H1 (cell line): ENCODE data around the gene NEUROD4. TPM values are rescaled to one million over a fixed set of nuclear protein-coding genes. Genes with fewer than 3 reads are reported as not detected.

Source experiments
- CTCF ChIA-PET: fragments of 300-600 bp; sonication (Branson Sonifier 250); formaldehyde crosslinking; loops from one replicate; lab custom pipeline; 2021; ENCODE audit not compliant: partially characterized antibody; lab: Charles Lee
- POLR2A ChIA-PET: fragments of 300-600 bp; sonication (Branson Sonifier 250); formaldehyde crosslinking; loops from one replicate; lab custom pipeline; 2021; ENCODE audit warnings: inconsistent platforms; ENCODE audit not compliant: partially characterized antibody; lab: Charles Lee
- DNase-seq, 2 experiments: peaks; one replicate each; pipeline versions ENCODE4 v3.0.0 to v3.0.0-alpha.2; 2010 to 2022; ENCODE audit warnings: low spot score in 2 of 2, low read depth in 1 of 2, mixed read lengths in 1 of 2
- FAIRE-seq: peaks from 2 replicates; lab custom pipeline; 2011; peaks lifted over from hg19 to GRCh38; lab: Jason Lieb, UNC
- H2AFZ ChIP-seq: 2 replicates; pipeline ENCODE4 v1.8.1; 2012; ENCODE audit warnings: low read length, inconsistent platforms
- H2AK5ac ChIP-seq: 2 replicates; pipeline ENCODE4 v1.6.1; 2013; ENCODE audit warnings: low read depth, low read length
- H2BK120ac ChIP-seq: replicated peaks from 2 replicates; pipeline ENCODE3; 2013; ENCODE audit warnings: low read depth, low read length, inconsistent platforms
- H2BK12ac ChIP-seq: 2 replicates; pipeline ENCODE4 v1.6.1; 2013; ENCODE audit warnings: low read depth, low read length
- H2BK15ac ChIP-seq: 2 replicates; pipeline ENCODE4 v1.6.1; 2013; ENCODE audit warnings: low read length
- H2BK20ac ChIP-seq: 2 replicates; pipeline ENCODE4 v1.6.1; 2013; ENCODE audit warnings: low read length
- H2BK5ac ChIP-seq: 2 replicates; pipeline ENCODE4 v1.6.1; 2013; ENCODE audit warnings: low read depth, low read length
- H3K14ac ChIP-seq: 2 replicates; pipeline ENCODE4 v1.6.1; 2013; ENCODE audit warnings: inconsistent platforms; ENCODE audit not compliant: insufficient read length
- H3K18ac ChIP-seq: 2 replicates; pipeline ENCODE4 v1.6.1; 2013; ENCODE audit warnings: low read length; ENCODE audit errors: extremely low read depth
- H3K23ac ChIP-seq: 2 replicates; pipeline ENCODE4 v1.6.1; 2013; ENCODE audit warnings: inconsistent platforms; ENCODE audit not compliant: insufficient read length
- H3K23me2 ChIP-seq: 2 replicates; pipeline ENCODE4 v1.6.1; 2013; ENCODE audit warnings: low read depth, low read length
- H3K27ac ChIP-seq: 2 replicates; pipeline ENCODE4 v1.6.1; 2011; ENCODE audit warnings: low read depth, low read length, inconsistent platforms
- H3K27me3 ChIP-seq, 4 experiments: replicated peaks in 1 of 4; 1 replicate in 1 of 4; 2 replicates in 3 of 4; pipeline versions ENCODE4 v1.6.1 to v1.8.1; 2011 to 2013; ENCODE audit warnings: low read length in 3 of 4, mild to moderate bottlenecking in 3 of 4, inconsistent platforms in 2 of 4, mixed read lengths in 2 of 4, moderate library complexity in 1 of 4; ENCODE audit not compliant: control insufficient read depth in 3 of 4, insufficient read depth in 3 of 4; ENCODE audit errors: extremely low read depth in 1 of 4
- H3K36me3 ChIP-seq, 4 experiments: 2 replicates each; pipeline versions ENCODE4 v1.6.1 to v1.8.1; 2011 to 2013; ENCODE audit warnings: mild to moderate bottlenecking in 4 of 4, low read length in 3 of 4, moderate library complexity in 2 of 4, control low read depth in 1 of 4, inconsistent platforms in 1 of 4; ENCODE audit not compliant: insufficient read depth in 4 of 4, control insufficient read depth in 2 of 4
- H3K4ac ChIP-seq: replicated peaks from 2 replicates; pipeline ENCODE3; 2013; ENCODE audit warnings: low read length, low read depth, mixed read lengths, inconsistent platforms; ENCODE audit not compliant: insufficient read length
- H3K4me1 ChIP-seq, 4 experiments: replicated peaks in 1 of 4; 1 replicate in 1 of 4; 2 replicates in 3 of 4; pipeline versions ENCODE4 v1.6.1 to v1.8.1; 2011 to 2013; ENCODE audit warnings: low read length in 3 of 4, inconsistent platforms in 2 of 4, mixed read lengths in 1 of 4; ENCODE audit not compliant: insufficient read depth in 4 of 4, control insufficient read depth in 3 of 4
- H3K4me2 ChIP-seq, 2 experiments: 2 replicates each; pipeline versions ENCODE4 v1.6.1 to v1.8.1; 2011 to 2013; ENCODE audit warnings: low read depth in 2 of 2, low read length in 2 of 2, control low read depth in 1 of 2, inconsistent platforms in 1 of 2, mild to moderate bottlenecking in 1 of 2; ENCODE audit not compliant: insufficient read depth in 1 of 2
- H3K4me3 ChIP-seq, 4 experiments: fragments of 200-600, 300-600 bp in 1 of 4; sonication (generic), shearing (Covaris generic), sonication (Bioruptor Twin) in 1 of 4; 2 replicates each; pipeline versions ENCODE4 v1.5.1 to v1.8.1; 2011 to 2016; ENCODE audit warnings: low read length in 4 of 4, low read depth in 3 of 4, control low read depth in 2 of 4, inconsistent platforms in 2 of 4, mild to moderate bottlenecking in 2 of 4, mixed read lengths in 1 of 4, moderate library complexity in 1 of 4; ENCODE audit not compliant: insufficient read depth in 2 of 4; ENCODE audit errors: extremely low read depth in 1 of 4
- H3K56ac ChIP-seq: replicated peaks from 2 replicates; pipeline ENCODE3; 2013; ENCODE audit warnings: low read depth, mild to moderate bottlenecking, mixed read lengths, low read length, inconsistent platforms; ENCODE audit not compliant: insufficient read length
- H3K79me1 ChIP-seq: 2 replicates; pipeline ENCODE4 v1.6.1; 2013; ENCODE audit warnings: low read depth, low read length, control low read depth
- H3K79me2 ChIP-seq, 2 experiments: 2 replicates each; pipeline versions ENCODE4 v1.6.1 to v1.8.1; 2012 to 2013; ENCODE audit warnings: low read length in 2 of 2, mild to moderate bottlenecking in 2 of 2, inconsistent platforms in 1 of 2; ENCODE audit not compliant: insufficient read depth in 2 of 2, control insufficient read depth in 1 of 2
- H3K9ac ChIP-seq, 4 experiments: replicated peaks in 1 of 4; 1 replicate in 1 of 4; 2 replicates in 3 of 4; pipeline versions ENCODE4 v1.6.1 to v1.8.1; 2011 to 2013; ENCODE audit warnings: low read depth in 3 of 4, low read length in 3 of 4, control low read depth in 2 of 4, mild to moderate bottlenecking in 2 of 4, moderate library complexity in 2 of 4, inconsistent platforms in 1 of 4; ENCODE audit errors: extremely low read depth in 1 of 4
- H3K9me3 ChIP-seq, 2 experiments: 2 replicates each; pipeline versions ENCODE4 v1.6.1 to v1.8.1; 2012 to 2013; ENCODE audit warnings: mild to moderate bottlenecking in 2 of 2, moderate library complexity in 2 of 2, control low read depth in 1 of 2, inconsistent platforms in 1 of 2, low read depth in 1 of 2, low read length in 1 of 2, mixed read lengths in 1 of 2; ENCODE audit not compliant: insufficient read depth in 2 of 2
- H4K20me1 ChIP-seq, 2 experiments: replicated peaks in 1 of 2; 2 replicates each; pipeline versions ENCODE3 to v1.8.1; 2011 to 2013; ENCODE audit warnings: inconsistent platforms in 2 of 2, low read length in 2 of 2, mild to moderate bottlenecking in 1 of 2; ENCODE audit not compliant: insufficient read depth in 2 of 2, control insufficient read depth in 1 of 2
- H4K5ac ChIP-seq: 2 replicates; pipeline ENCODE4 v1.6.1; 2013; ENCODE audit warnings: low read length, low read depth, mixed read lengths, inconsistent platforms; ENCODE audit not compliant: insufficient read length
- H4K8ac ChIP-seq: 2 replicates; pipeline ENCODE4 v1.8.0; 2013; ENCODE audit warnings: mild to moderate bottlenecking, moderate library complexity, low read length, inconsistent platforms; ENCODE audit not compliant: insufficient read depth; ENCODE audit errors: extremely low read depth
- H4K91ac ChIP-seq: replicated peaks from 2 replicates; pipeline ENCODE3; 2013; ENCODE audit warnings: low read length, mixed read lengths, inconsistent platforms; ENCODE audit not compliant: insufficient read length
- BACH1 ChIP-seq: IDR thresholded peaks from 2 replicates; pipeline ENCODE4 v1.6.1; 2012; ENCODE audit warnings: low read length, improper control_type of control experiment
- CREB1 ChIP-seq: IDR thresholded peaks from 2 replicates; pipeline ENCODE4 v1.6.1; 2012; ENCODE audit warnings: inconsistent platforms
- E2F6 ChIP-seq: IDR thresholded peaks from 2 replicates; pipeline ENCODE4 v1.6.1; 2012; ENCODE audit warnings: inconsistent platforms
- FOSL1 ChIP-seq: IDR thresholded peaks from 2 replicates; pipeline ENCODE4 v1.6.1; 2011; ENCODE audit warnings: mild to moderate bottlenecking, low read depth, low read length, moderate library complexity; ENCODE audit not compliant: insufficient read depth
- PHF8 ChIP-seq: fragments of 200-600 bp; sonication (generic); conservative IDR thresholded peaks from 2 replicates; pipeline ENCODE4 v1.7.1; 2012; ENCODE audit warnings: low read depth, mild to moderate bottlenecking, inconsistent platforms, low read length, moderate library complexity
- POLR2AphosphoS5 ChIP-seq: IDR thresholded peaks from 2 replicates; pipeline ENCODE4 v1.6.1; 2011; ENCODE audit warnings: low read depth, low read length
- RXRA ChIP-seq: IDR thresholded peaks from 2 replicates; pipeline ENCODE4 v1.6.1; 2011; ENCODE audit warnings: low read depth, mild to moderate bottlenecking, low read length, moderate library complexity; ENCODE audit not compliant: insufficient read depth
- SAP30 ChIP-seq: fragments of 300-600 bp; sonication (generic); IDR thresholded peaks from 2 replicates; pipeline ENCODE4 v1.7.1; 2012; ENCODE audit warnings: low read length, moderate library complexity, mild to moderate bottlenecking, inconsistent platforms; ENCODE audit not compliant: insufficient read depth, insufficient replicate concordance
- SUZ12 ChIP-seq: fragments of 200-600 bp; sonication (generic); IDR thresholded peaks from 2 replicates; pipeline ENCODE4 v1.6.1; 2012; ENCODE audit warnings: mild to moderate bottlenecking, inconsistent platforms, low read length, moderate library complexity, mixed read lengths
- TAF7 ChIP-seq: optimal IDR thresholded peaks from 2 replicates; pipeline ENCODE3; 2011; ENCODE audit warnings: low read depth, mild to moderate bottlenecking, inconsistent platforms, low read length, moderate library complexity, borderline replicate concordance
- ZNF274 ChIP-seq: IDR thresholded peaks from 2 replicates; pipeline ENCODE4 v1.7.0; 2012; ENCODE audit warnings: low read length, borderline replicate concordance; ENCODE audit errors: extremely low read depth
- WGBS, 2 experiments: shearing (Covaris generic) in 1 of 2; methylation state at CpG; one replicate each; pipeline versions ENCODE4 v1.1.6 to v1.1.7; 2013 to 2015; ENCODE audit warnings: low lambda C conversion rate in 2 of 2, mixed read lengths in 2 of 2, inconsistent platforms in 1 of 2, low coverage in 1 of 2, missing lambda C conversion rate in 1 of 2; ENCODE audit not compliant: insufficient replicate concordance in 2 of 2, insufficient coverage in 1 of 2, insufficient read length in 1 of 2; ENCODE audit errors: extremely low coverage in 1 of 2, missing lambda C conversion rate in 1 of 2; 5-methylcytosine and 5-hydroxymethylcytosine counted together
- polyA plus RNA-seq, 7 experiments: library from polyadenylated mRNA; depleted of rRNA in 3 of 7; stranded (reverse) in 5 of 7; unstranded in 2 of 7; fragments of >200 nt in 5 of 7; fragments of 200-250 nt in 2 of 7; gene quantifications; 1 replicate in 5 of 7; 2 replicates in 1 of 7; 4 replicates in 1 of 7; pipeline versions ENCODE4 v1.2.1 to v1.2.3, GENCODE V29; 2011 to 2013; ENCODE audit warnings: missing spikeins in 2 of 7, mixed read lengths in 2 of 7
- total RNA-seq: library from RNA; stranded (reverse); fragmentation: NEBNext Ultra II Directional; extraction: Animal tissue kit (Norgen Biotek cat#: 25700); gene quantifications from 2 replicates; pipeline ENCODE4 v1.2.1, GENCODE V29; 2021

The NEUROD4 gene
- total and polyA plus RNA-seq, 2 of the 8 experiments (the other 6 are each of a cell fraction or from before 2014, with no cell fraction given): not detected

DNA sequence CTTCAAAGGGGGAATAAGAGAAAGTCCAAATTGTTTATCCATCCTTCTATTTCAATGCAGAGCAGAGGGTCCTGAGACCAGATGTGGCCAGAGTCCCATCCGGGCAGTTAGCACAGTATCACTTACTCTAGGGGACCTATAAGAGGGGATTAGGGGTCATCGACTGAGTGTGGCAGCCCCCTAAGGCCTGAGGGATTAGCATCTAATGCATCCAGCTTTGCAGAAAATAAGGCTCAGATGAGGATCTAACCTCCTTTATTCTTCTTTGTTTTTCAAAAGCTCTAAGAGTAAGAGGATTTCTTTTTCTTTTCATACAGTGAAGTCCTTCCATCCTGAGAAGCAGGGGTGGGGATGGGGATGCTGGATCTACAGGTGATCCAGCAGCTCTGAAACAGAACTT, 43.5 kb downstream of the NEUROD4 start:
- TF ChIP-seq E2F6 (no peak), PHF8 (no peak), RXRA (no peak), TAF7 (no peak), CREB1 (no peak), SUZ12 (no peak), SAP30 (no peak), ZNF274 (no peak), POLR2AphosphoS5 (no peak), FOSL1 (no peak), BACH1 (no peak)
- Histone ChIP-seq H2BK120ac (no peak overlapping the region), H3K56ac (no peak overlapping the region), H4K5ac (no peak overlapping the region), H2BK20ac (no peak overlapping the region), H3K27me3 (no peaks in the 10 kb centered on the region), H3K36me3 (no peaks in the 10 kb centered on the region), H3K4me2 (no peak overlapping the region), H2BK5ac (no peak overlapping the region), H3K79me1 (no peaks in the 10 kb centered on the region), H3K27ac (no peak overlapping the region), H2AFZ (no peak overlapping the region), H2BK15ac (no peak overlapping the region), H3K4me1 (peaks cover 0 to 6% (median 2%) of the 10 kb centered on the region in 4 experiments; a peak in 4 of 7 replicates), H3K4ac (no peak overlapping the region), H3K79me2 (no peaks in the 10 kb centered on the region), H3K4me3 (no peak overlapping the region), H4K8ac (no peak overlapping the region), H3K23ac (no peak overlapping the region), H3K9ac (no peak overlapping the region), H2BK12ac (no peak overlapping the region), H3K14ac (no peak overlapping the region), H3K23me2 (no peaks in the 10 kb centered on the region; the same call in 1 of the 2 replicates), H4K20me1 (no peaks in the 10 kb centered on the region), H2AK5ac (no peak overlapping the region), H4K91ac (no peak overlapping the region), H3K18ac (no peak overlapping the region), H3K9me3 (no peaks in the 10 kb centered on the region)
- DNase-seq (no peak), FAIRE-seq (no peak)
- ChIA-PET CTCF (interaction anchor here (1.6 to 14.9 kb wide), 2 partner anchors 9 to 65 kb away, joined by 6 to 627 read pairs; no protein-coding TSS in a partner anchor), POLR2A (no interaction called here)
- 91% methylated on average over 2 of the region's 2 CpGs; no CpG with 5 or more reads in 1 of the 2 experiments for WGBS, 2 experiments
